Measurements from ENCODE around the gene LHX1. TPM values are rescaled to one million over a fixed set of nuclear protein-coding genes. Genes with fewer than 3 reads are reported as not detected.

Gene LHX1
- total and polyA plus RNA-seq, 10 of the 15 experiments (the other 5 are each of a cell fraction or from before 2014, with no cell fraction given) = not detected

- H2AFZ ChIP-seq (ENCODE audit: control insufficient read depth, low read depth, low read length) = no peak overlapping the region
- ChIA-PET POLR2A (no interaction called here), CTCF (interaction anchor here (0.8 kb wide), 1 partner anchor 16 kb away, joined by 3 read pairs; no protein-coding TSS in a partner anchor), RAD21 (ENCODE audit: unreplicated experiment) (no interaction called here), SMC1A (ENCODE audit: uncharacterized antibody, unreplicated experiment) (no interaction called here)
- BruUV-seq (replicated peaks) = no TSS peak
- H3K27me3 ChIP-seq (replicated peaks in 1 of 2; ENCODE audit: control insufficient read depth in 2 of 2, insufficient read depth in 2 of 2, low read length in 1 of 2) = no peaks in the 10 kb centered on the region
- H3K36me3 ChIP-seq (ENCODE audit: control insufficient read depth in 2 of 2, insufficient read depth in 2 of 2, low read length in 1 of 2) = no peaks in the 10 kb centered on the region; a peak in 1 of 4 replicates
- H3K4me1 ChIP-seq (ENCODE audit: control insufficient read depth, insufficient read depth, low read length) = no peaks in the 10 kb centered on the region
- DNase-seq (ENCODE audit: low read depth, low spot score) (no peak), FAIRE-seq (no peak), ATAC-seq (no peak)
- H3K9me3 ChIP-seq (replicated peaks; ENCODE audit: control insufficient read depth, insufficient read depth, low read length) = no peaks in the 10 kb centered on the region
- intact Hi-C loops (cut with micrococcal nuclease; ENCODE audit: unreplicated experiment) (no loop called here), in situ Hi-C loops (cut with MboI) (no loop called here)
- no peak overlapping the region for H3K4me3 ChIP-seq
- peaks cover 15% of the 10 kb centered on the region for H3K79me2 ChIP-seq (ENCODE audit: control insufficient read depth, insufficient read depth, low read length)
- no peak overlapping the region for H3K4me2 ChIP-seq (ENCODE audit: control insufficient read depth, insufficient read depth)
- whole genome bisulfite sequencing (ENCODE audit: insufficient coverage, insufficient replicate concordance, low lambda C conversion rate, missing lambda C conversion rate) = 97% methylated on average over 2 of the region's 2 CpGs
- H4K20me1 ChIP-seq (ENCODE audit: control insufficient read depth, insufficient read depth) = no peaks in the 10 kb centered on the region
- no peak overlapping the region for H3K9ac ChIP-seq (ENCODE audit: control insufficient read depth, insufficient read depth, low read length)
- TF ChIP-seq HDAC2 (IDR thresholded peaks at IDR 0.05) (no peak), RELA (IDR thresholded peaks at IDR 0.05; ENCODE audit: borderline replicate concordance, partially characterized antibody) (no peak), ZBTB33 (IDR thresholded peaks at IDR 0.05) (no peak), BCL11A (IDR thresholded peaks at IDR 0.05; ENCODE audit: low read depth, low read length) (no peak), TCF7 (IDR thresholded peaks at IDR 0.05; ENCODE audit: borderline replicate concordance) (no peak), CBX3 (IDR thresholded peaks at IDR 0.05; ENCODE audit: borderline replicate concordance, low read depth) (no peak), MYB (IDR thresholded peaks at IDR 0.05; ENCODE audit: borderline replicate concordance, low read depth, low read length) (no peak), STAT3 (IDR thresholded peaks at IDR 0.05; ENCODE audit: low read depth, low read length) (no peak)
- H3K27ac ChIP-seq (ENCODE audit: control insufficient read depth, insufficient read depth) = no peak overlapping the region
These were observed 40.3 kb downstream of the LHX1 start for GRCh38 chr17:36977568-36977967.

Data from GM12878 (cell line).